ENCODE measurements around the gene MICOS13.

DNA sequence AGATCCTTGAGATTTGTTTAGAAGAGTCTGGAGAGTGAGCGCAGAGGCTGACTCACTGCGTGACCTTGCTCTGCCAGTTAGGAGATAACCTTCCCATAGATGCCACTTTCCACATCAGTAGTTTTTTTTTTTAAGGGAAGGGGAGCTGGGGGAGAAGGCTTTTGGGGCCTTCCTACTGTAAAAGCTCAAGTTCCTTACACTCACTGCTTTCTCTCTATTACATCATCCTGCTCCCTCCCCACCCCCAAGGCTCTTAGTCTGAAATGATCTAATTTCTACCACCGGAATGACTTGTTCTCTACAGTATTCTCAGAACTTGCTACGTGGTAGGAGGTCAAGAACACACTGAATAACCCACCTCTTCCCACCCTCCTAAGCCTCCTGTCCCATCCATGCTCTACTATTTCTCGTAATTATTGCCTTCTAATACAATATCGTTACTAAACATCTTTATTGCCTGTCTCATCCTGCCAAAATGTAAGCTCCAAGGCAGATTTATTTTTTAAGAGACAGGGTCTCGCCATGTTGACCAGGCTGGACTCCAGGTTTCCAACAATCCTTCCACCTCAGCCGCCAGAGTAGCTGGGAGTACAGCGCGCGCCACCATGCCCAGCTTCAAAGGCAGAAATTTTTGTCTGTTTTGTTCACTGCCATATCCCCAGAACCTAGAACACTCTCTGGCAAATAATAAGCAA lies 38.4 kb upstream of the MICOS13 start:
- TF ChIP-seq, protein P1, sequence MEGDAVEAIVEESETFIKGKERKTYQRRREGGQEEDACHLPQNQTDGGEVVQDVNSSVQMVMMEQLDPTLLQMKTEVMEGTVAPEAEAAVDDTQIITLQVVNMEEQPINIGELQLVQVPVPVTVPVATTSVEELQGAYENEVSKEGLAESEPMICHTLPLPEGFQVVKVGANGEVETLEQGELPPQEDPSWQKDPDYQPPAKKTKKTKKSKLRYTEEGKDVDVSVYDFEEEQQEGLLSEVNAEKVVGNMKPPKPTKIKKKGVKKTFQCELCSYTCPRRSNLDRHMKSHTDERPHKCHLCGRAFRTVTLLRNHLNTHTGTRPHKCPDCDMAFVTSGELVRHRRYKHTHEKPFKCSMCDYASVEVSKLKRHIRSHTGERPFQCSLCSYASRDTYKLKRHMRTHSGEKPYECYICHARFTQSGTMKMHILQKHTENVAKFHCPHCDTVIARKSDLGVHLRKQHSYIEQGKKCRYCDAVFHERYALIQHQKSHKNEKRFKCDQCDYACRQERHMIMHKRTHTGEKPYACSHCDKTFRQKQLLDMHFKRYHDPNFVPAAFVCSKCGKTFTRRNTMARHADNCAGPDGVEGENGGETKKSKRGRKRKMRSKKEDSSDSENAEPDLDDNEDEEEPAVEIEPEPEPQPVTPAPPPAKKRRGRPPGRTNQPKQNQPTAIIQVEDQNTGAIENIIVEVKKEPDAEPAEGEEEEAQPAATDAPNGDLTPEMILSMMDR (conservative IDR thresholded peaks at IDR 0.05; ENCODE audit: low read length): no peak
- TF ChIP-seq EZH2phosphoT487 (IDR thresholded peaks at IDR 0.05; ENCODE audit: borderline replicate concordance): no peak
